Effector memory CD4-positive, alpha-beta T cell (primary cell): ENCODE measurements around the gene GRIA2.

Source experiments
- DNase-seq, 3 donors: peaks; one replicate each; pipeline ENCODE4 v3.0.0-alpha.2; 2020
- H3K27ac ChIP-seq: 2 replicates; pipeline ENCODE4 v1.7.0; 2013; ENCODE audit warnings: mild to moderate bottlenecking, low read length, moderate library complexity; ENCODE audit not compliant: insufficient read depth, poor library complexity, severe bottlenecking
- H3K27me3 ChIP-seq: replicated peaks from 2 replicates; pipeline ENCODE4 v1.7.0; 2013; ENCODE audit warnings: mild to moderate bottlenecking, low read length; ENCODE audit not compliant: insufficient read depth, control insufficient read depth, poor library complexity, severe bottlenecking
- H3K36me3 ChIP-seq: 2 replicates; pipeline ENCODE4 v1.7.0; 2013; ENCODE audit warnings: mild to moderate bottlenecking, low read length, moderate library complexity; ENCODE audit not compliant: control insufficient read depth, insufficient read depth
- H3K4me1 ChIP-seq: 2 replicates; pipeline ENCODE4 v1.7.0; 2013; ENCODE audit warnings: low read length, mild to moderate bottlenecking; ENCODE audit not compliant: control insufficient read depth, insufficient read depth, poor library complexity, severe bottlenecking
- H3K4me3 ChIP-seq: 2 replicates; pipeline ENCODE4 v1.7.0; 2013; ENCODE audit warnings: low read length, low read depth, mild to moderate bottlenecking; ENCODE audit not compliant: insufficient read depth, poor library complexity, severe bottlenecking
- H3K9me3 ChIP-seq: 2 replicates; pipeline ENCODE4 v1.7.0; 2013; ENCODE audit warnings: mild to moderate bottlenecking, low read length, moderate library complexity; ENCODE audit not compliant: control insufficient read depth

GRIA2 gene

DNA sequence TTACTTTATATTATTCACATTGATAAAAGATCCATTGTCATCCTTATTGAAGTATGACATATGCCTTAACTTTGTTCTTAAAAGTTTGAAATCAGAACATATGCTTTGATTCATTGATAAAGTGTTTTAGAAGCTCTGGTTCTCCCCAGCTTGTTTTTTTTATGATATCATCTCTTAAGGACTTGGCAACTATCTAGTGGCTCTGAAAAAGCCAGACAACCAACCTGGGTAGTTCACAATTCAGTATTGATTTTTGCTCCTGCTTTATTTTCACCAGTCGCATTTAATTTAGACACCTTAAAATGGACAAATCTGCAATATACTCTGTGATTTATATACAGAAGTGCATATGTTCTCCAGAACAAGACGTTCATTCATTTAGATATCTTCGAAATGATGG is 70.1 kb downstream of the GRIA2 start:
- H3K9me3 ChIP-seq = no peaks in the 10 kb centered on the region
- no peak for DNase-seq
- H3K27me3 ChIP-seq = no peaks in the 10 kb centered on the region
- no peak overlapping the region for H3K4me3 ChIP-seq
- no peaks in the 10 kb centered on the region for H3K4me1 ChIP-seq
- no peak overlapping the region for H3K27ac ChIP-seq
- no peaks in the 10 kb centered on the region for H3K36me3 ChIP-seq

- Histone ChIP-seq H3K4me3 (no peak overlapping the region), H3K4me1 (no peaks in the 10 kb centered on the region), H3K36me3 (no peaks in the 10 kb centered on the region), H3K27ac (no peak overlapping the region), H3K27me3 (no peaks in the 10 kb centered on the region), H3K9me3 (no peaks in the 10 kb centered on the region)
- no peak for DNase-seq
These were observed 70.5 kb downstream of the GRIA2 start for GRCh38 chr4:157291071-157291470.

DNA sequence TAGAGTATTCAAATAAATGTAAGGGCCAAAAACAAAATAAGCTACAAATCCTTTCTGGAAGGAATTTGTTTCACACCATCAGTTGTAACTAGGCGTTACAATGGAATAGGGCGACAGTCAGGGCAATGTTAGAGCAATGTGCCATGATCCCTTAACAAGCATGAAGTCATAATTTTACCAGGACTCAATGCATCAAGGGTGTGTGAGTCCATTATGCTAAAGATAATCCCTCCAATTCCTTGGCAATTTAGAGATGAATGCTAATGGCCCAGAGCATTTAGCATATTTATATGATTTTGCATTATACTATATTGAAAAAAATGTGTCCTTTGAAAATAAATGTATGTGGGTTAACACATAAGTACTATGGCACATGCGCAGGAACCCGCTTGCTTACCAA is 73.1 kb downstream of the GRIA2 start:
- H3K9me3 ChIP-seq = no peaks in the 10 kb centered on the region
- H3K4me1 ChIP-seq = no peaks in the 10 kb centered on the region
- H3K36me3 ChIP-seq = no peaks in the 10 kb centered on the region
- no peak overlapping the region for H3K4me3 ChIP-seq
- DNase-seq = no peak
- H3K27ac ChIP-seq = no peak overlapping the region
- no peaks in the 10 kb centered on the region for H3K27me3 ChIP-seq

DNA sequence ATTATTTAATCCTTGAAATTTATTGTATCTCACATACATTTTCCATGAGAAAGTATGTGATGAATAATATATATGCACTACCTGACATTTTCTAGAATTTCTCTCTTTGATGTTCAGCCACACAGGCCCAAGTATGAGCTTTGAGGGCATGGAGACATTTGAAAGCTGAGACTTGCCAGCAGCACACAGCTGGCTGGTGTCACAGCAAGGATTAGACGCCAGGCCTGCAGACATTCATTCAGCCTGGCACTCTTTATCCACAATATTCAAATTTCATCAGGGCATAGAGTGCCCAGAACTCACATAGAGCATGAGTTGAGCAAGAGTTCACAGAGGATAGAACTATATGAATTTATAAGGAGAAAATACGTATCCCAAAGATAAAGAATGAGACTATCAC is 74.0 kb downstream of the GRIA2 start:
- Histone ChIP-seq H3K36me3 (no peaks in the 10 kb centered on the region), H3K4me3 (no peak overlapping the region), H3K9me3 (no peaks in the 10 kb centered on the region), H3K4me1 (no peaks in the 10 kb centered on the region), H3K27me3 (no peaks in the 10 kb centered on the region), H3K27ac (no peak overlapping the region)
- no peak for DNase-seq

DNA sequence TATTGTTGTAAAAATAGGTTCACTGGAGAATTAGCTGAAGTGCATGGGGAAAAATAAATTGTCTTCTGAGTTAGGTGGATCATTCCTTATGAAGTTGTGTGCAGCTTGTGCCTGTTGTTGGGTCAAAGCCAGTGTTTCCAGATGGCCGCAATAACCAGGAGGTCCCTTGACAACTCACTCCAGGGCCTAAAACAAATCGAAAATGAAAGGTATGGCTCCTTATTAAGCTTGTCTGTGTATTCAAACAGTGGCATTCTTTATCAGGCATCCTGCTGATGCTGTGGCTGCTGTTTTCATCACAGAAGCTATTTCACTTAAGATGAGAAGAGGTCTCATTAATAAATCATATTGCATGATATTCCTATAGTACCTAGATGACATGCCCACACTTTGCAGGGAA is 80.2 kb downstream of the GRIA2 start:
- Histone ChIP-seq H3K27me3 (no peaks in the 10 kb centered on the region), H3K36me3 (no peaks in the 10 kb centered on the region), H3K4me1 (no peaks in the 10 kb centered on the region), H3K27ac (no peak overlapping the region), H3K9me3 (no peaks in the 10 kb centered on the region), H3K4me3 (no peak overlapping the region)
- no peak for DNase-seq

- no peak for DNase-seq
- H3K4me1 ChIP-seq = no peaks in the 10 kb centered on the region
- no peaks in the 10 kb centered on the region for H3K9me3 ChIP-seq
- H3K36me3 ChIP-seq = no peaks in the 10 kb centered on the region
- no peaks in the 10 kb centered on the region for H3K27me3 ChIP-seq
- H3K27ac ChIP-seq = no peak overlapping the region
- no peak overlapping the region for H3K4me3 ChIP-seq
These were observed 83.0 kb downstream of the GRIA2 start for GRCh38 chr4:157303471-157303960.

DNA sequence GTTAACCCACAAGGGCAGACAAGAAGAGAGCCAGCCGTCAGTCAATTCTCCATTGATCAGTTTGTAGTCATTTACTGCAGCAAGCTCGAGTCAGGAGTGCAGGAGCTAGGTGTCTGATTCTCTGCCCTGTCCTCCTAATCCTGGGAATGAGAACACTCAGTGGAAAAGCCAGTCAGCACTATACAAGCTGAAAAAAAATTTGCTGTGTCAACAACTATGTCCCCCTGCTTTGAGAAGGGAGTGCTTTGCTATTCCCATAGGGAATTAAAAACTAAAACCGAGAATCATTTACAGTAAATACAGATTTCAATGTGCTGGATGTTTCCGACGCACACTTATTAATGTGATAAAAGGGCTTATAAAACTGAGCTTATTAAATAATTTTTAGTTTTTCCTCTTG is 84.2 kb downstream of the GRIA2 start:
- Histone ChIP-seq H3K27me3 (no peaks in the 10 kb centered on the region), H3K27ac (no peak overlapping the region), H3K36me3 (no peaks in the 10 kb centered on the region), H3K9me3 (no peaks in the 10 kb centered on the region), H3K4me1 (no peaks in the 10 kb centered on the region), H3K4me3 (no peak overlapping the region)
- no peak for DNase-seq

DNA sequence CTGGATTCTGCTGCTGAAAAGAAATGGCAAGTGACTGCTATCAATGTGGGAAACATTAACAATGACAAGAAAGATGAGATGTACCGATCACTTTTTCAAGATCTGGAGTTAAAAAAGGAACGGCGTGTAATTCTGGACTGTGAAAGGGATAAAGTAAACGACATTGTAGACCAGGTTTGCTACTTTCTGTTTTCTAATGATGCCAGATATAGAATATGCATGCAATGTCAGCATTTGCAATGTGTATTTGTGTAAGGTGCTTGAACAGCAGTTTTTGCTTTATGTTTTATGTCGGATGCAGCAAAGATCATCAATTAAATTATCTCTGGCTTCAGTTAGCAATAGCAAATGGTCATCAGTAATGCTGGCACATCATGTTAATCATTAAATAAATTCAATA is 92.2 kb downstream of the GRIA2 start:
- Histone ChIP-seq H3K27me3 (no peaks in the 10 kb centered on the region), H3K9me3 (no peaks in the 10 kb centered on the region), H3K4me3 (no peak overlapping the region), H3K27ac (no peak overlapping the region), H3K36me3 (no peaks in the 10 kb centered on the region), H3K4me1 (no peaks in the 10 kb centered on the region)
- DNase-seq = no peak

- Histone ChIP-seq H3K27ac (no peak overlapping the region), H3K4me3 (no peak overlapping the region), H3K9me3 (no peaks in the 10 kb centered on the region), H3K36me3 (no peaks in the 10 kb centered on the region), H3K27me3 (no peaks in the 10 kb centered on the region), H3K4me1 (no peaks in the 10 kb centered on the region)
- DNase-seq = no peak
These were observed 94.4 kb downstream of the GRIA2 start for GRCh38 chr4:157314906-157315305.

DNA sequence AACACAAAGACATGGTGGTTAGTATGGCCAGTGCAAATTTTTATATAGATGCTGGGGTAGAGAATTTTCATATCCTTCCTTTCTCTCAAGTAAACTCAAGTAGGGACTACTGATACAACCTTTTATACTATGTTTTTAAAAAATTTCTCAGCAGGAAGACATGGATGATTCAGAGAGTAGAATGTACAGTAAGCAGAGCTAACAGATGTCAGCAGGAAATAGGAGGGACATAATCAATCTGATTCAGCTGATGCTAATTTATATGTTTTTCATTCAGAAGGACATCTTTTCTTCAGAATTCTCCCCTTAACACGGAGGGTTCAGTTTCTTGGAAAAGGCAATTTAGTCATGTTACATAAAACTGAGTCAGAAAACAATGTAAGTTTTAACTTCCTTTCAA is 95.4 kb downstream of the GRIA2 start:
- no peak for DNase-seq
- Histone ChIP-seq H3K9me3 (no peaks in the 10 kb centered on the region), H3K27ac (no peak overlapping the region), H3K27me3 (no peaks in the 10 kb centered on the region), H3K4me1 (no peaks in the 10 kb centered on the region), H3K36me3 (no peaks in the 10 kb centered on the region), H3K4me3 (no peak overlapping the region)

DNA sequence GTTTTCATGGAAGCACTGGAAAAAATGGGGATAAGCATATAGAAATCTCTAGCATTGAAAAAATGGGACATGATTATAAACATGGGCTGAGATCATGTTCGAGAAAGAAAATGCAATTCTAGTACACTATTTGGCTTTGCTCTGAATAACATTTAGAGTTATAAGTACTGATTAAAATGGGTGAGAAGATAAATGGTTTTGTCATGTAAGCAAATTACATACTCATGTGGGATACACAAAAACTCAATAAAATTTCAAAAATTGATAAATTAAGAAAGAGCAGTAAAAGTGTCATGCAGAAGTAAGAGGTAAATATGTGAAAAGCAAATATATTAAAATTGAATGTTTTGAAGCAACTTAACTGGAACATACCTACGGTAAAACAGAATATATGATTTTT is 99.6 kb downstream of the GRIA2 start:
- no peak overlapping the region for H3K4me3 ChIP-seq
- no peaks in the 10 kb centered on the region for H3K4me1 ChIP-seq
- no peak overlapping the region for H3K27ac ChIP-seq
- no peak for DNase-seq
- no peaks in the 10 kb centered on the region for H3K9me3 ChIP-seq
- no peaks in the 10 kb centered on the region for H3K36me3 ChIP-seq
- no peaks in the 10 kb centered on the region for H3K27me3 ChIP-seq
